Measurements from ENCODE around the gene PPM1N.

- TF ChIP-seq CTCF (IDR thresholded peaks at IDR 0.05 in 4 of 5, conservative IDR thresholded peaks at IDR 0.05 in 1 of 5) (no peak), POLR2A (IDR thresholded peaks at IDR 0.05) (no peak)
Measured at GRCh38 chr19:45498411-45499195, at the start of gene PPM1N.
